IPS DF 19.7 (cell line): ENCODE results near the gene MRPL36.
"Not testable (repeated sequence)": the region's sequence is repeated elsewhere in the genome, so short reads cannot be mapped to it uniquely, and the experiment has no call there.

Source experiments
- DNase-seq: peaks from one replicate; pipeline ENCODE4 v3.0.0-alpha.2; 2013; ENCODE audit warnings: low read depth, low spot score

The MRPL36 gene

GRCh38 chr5:1815071-1815786 lies 15.6 kb upstream of the MRPL36 start:
- no peak for DNase-seq

- DNase-seq: no peak
These were observed 14.8 kb upstream of the MRPL36 start for GRCh38 chr5:1814183-1815020.

GRCh38 chr5:1810581-1811101 lies 11.0 kb upstream of the MRPL36 start:
- no peak for DNase-seq

GRCh38 chr5:1809416-1810035 lies 9.9 kb upstream of the MRPL36 start:
- no peak for DNase-seq

- no peak for DNase-seq
These were observed 8.8 kb upstream of the MRPL36 start for GRCh38 chr5:1808439-1808838.

GRCh38 chr5:1807451-1808185 lies 8.0 kb upstream of the MRPL36 start:
- DNase-seq: no peak

- no peak for DNase-seq
These were observed 7.3 kb upstream of the MRPL36 start for GRCh38 chr5:1806974-1807373.

- no peak for DNase-seq
These were observed 6.6 kb upstream of the MRPL36 start for GRCh38 chr5:1806199-1806598.

GRCh38 chr5:1805736-1806135 lies 6.1 kb upstream of the MRPL36 start:
- no peak for DNase-seq

GRCh38 chr5:1805326-1805725 lies 5.7 kb upstream of the MRPL36 start:
- DNase-seq: no peak

GRCh38 chr5:1804001-1804690 lies 4.5 kb upstream of the MRPL36 start:
- no peak for DNase-seq

GRCh38 chr5:1803192-1803591 lies 3.6 kb upstream of the MRPL36 start:
- no peak for DNase-seq

GRCh38 chr5:1801967-1802295 lies 2.3 kb upstream of the MRPL36 start:
- DNase-seq: no peak

GRCh38 chr5:1801222-1801966 lies 1.8 kb upstream of the MRPL36 start, which contains the start of gene NDUFS6:
TSS of gene NDUFS6 (plus strand) at chr5:1801407. CDS start at chr5:1801418, 11 bp downstream.
- DNase-seq: no peak

GRCh38 chr5:1800472-1801221 lies 1.0 kb upstream of the MRPL36 start:
- no peak for DNase-seq

GRCh38 chr5:1799110-1799601 lies 481 bp downstream of the MRPL36 start:
- no peak for DNase-seq

- DNase-seq: not testable (repeated sequence)
These were observed 1.0 kb downstream of the MRPL36 start for GRCh38 chr5:1798589-1798988.

GRCh38 chr5:1797855-1798254 lies 1.8 kb downstream of the MRPL36 start:
- no peak for DNase-seq

GRCh38 chr5:1797103-1797800 lies 2.4 kb downstream of the MRPL36 start:
- no peak for DNase-seq
